HEK293 (cell line): Measurements from ENCODE around the gene C9orf153.

Experiments
- YY1 ChIP-seq: fragments of 450-650 bp; formaldehyde crosslinking; IDR thresholded peaks from 2 replicates; pipeline ENCODE4 v1.5.1; 2018; ENCODE audit warnings: missing biosample characterization, missing genetic modification characterization
- TF ChIP-seq, protein P1 (sequence below): fragments of 450-650 bp; formaldehyde crosslinking; IDR thresholded peaks from 2 replicates; pipeline ENCODE4 v1.5.1; 2016; ENCODE audit warnings: missing biosample characterization, missing genetic modification characterization

DNA sequence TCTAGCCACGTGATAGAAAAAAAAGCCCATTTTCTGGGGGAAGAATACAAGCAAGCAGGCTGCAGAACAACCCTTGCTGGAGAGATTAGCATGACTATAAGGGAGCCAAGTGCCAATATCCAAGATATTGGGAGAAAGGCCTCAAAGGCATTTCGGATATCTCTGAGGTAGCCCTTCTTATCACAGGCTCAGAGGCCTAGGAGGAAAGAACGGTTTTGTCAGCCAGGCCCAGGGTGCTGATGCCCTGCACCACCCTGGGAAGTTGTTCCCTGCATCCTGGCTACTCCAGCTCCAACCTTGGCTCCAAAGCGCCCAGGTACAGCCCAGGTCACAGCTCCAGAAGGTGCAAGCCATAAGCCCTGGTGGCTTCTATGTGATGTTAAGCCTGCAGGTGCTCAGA lies 66.4 kb downstream of the C9orf153 start:
- TF ChIP-seq, protein P1, sequence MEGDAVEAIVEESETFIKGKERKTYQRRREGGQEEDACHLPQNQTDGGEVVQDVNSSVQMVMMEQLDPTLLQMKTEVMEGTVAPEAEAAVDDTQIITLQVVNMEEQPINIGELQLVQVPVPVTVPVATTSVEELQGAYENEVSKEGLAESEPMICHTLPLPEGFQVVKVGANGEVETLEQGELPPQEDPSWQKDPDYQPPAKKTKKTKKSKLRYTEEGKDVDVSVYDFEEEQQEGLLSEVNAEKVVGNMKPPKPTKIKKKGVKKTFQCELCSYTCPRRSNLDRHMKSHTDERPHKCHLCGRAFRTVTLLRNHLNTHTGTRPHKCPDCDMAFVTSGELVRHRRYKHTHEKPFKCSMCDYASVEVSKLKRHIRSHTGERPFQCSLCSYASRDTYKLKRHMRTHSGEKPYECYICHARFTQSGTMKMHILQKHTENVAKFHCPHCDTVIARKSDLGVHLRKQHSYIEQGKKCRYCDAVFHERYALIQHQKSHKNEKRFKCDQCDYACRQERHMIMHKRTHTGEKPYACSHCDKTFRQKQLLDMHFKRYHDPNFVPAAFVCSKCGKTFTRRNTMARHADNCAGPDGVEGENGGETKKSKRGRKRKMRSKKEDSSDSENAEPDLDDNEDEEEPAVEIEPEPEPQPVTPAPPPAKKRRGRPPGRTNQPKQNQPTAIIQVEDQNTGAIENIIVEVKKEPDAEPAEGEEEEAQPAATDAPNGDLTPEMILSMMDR = no peak
- TF ChIP-seq YY1 (tag by site-specific recombination) = no peak
